Measurements from ENCODE around the gene KCNA5.
A peak's percentile ranks its signal among the peaks of the same experiment; 100 is the strongest.

Gene KCNA5

GRCh38 chr12:5043589-5044419 lies at the start of gene KCNA5:
TSS of gene KCNA5 (plus strand) at chr12:5043879. CDS start at chr12:5044148, 269 bp downstream.
- Histone ChIP-seq H3K4me3 (ENCODE audit: low read depth, low read length) (no peak within 1 kb of the TSS), H3K36me3 (replicated peaks) (no peaks in the 10 kb centered on the region), H3K27ac (no peak within 1 kb of the TSS), H3K27me3 (replicated peaks) (peaks cover 54% of the 10 kb centered on the region)
- no peak for DNase-seq
- no peak for TF ChIP-seq CTCF (IDR thresholded peaks at IDR 0.05; ENCODE audit: low read depth, low read length, missing control alignments)
- in situ Hi-C loops (cut with HindIII; ENCODE audit: low pct_ligation_motif_present, low sequenced_read_pairs): no loop called here

- no peak overlapping the region for H3K27ac ChIP-seq
- H3K4me3 ChIP-seq (ENCODE audit: low read depth, low read length): no peak overlapping the region
- in situ Hi-C loops (cut with HindIII; ENCODE audit: low pct_ligation_motif_present, low sequenced_read_pairs): no loop called here
- no peak for TF ChIP-seq CTCF (IDR thresholded peaks at IDR 0.05; ENCODE audit: low read depth, low read length, missing control alignments)
- no peak for DNase-seq
- H3K36me3 ChIP-seq (replicated peaks): no peaks in the 10 kb centered on the region
- peaks cover 4% of the 10 kb centered on the region for H3K27me3 ChIP-seq (replicated peaks)
Measured at GRCh38 chr12:4994622-4995021, 49.1 kb upstream of the KCNA5 start.

GRCh38 chr12:4996714-4997113 lies 47.0 kb upstream of the KCNA5 start:
- H3K4me3 ChIP-seq (ENCODE audit: low read depth, low read length): no peak overlapping the region
- H3K27me3 ChIP-seq (replicated peaks): peaks cover 2% of the 10 kb centered on the region
- no peaks in the 10 kb centered on the region for H3K36me3 ChIP-seq (replicated peaks)
- H3K27ac ChIP-seq: no peak overlapping the region
- TF ChIP-seq CTCF (IDR thresholded peaks at IDR 0.05; ENCODE audit: low read depth, low read length, missing control alignments): no peak
- no peak for DNase-seq
- in situ Hi-C loops (cut with HindIII; ENCODE audit: low pct_ligation_motif_present, low sequenced_read_pairs): no loop called here

- Histone ChIP-seq H3K27me3 (replicated peaks) (peaks cover 2% of the 10 kb centered on the region), H3K27ac (no peak overlapping the region), H3K4me3 (ENCODE audit: low read depth, low read length) (no peak overlapping the region), H3K36me3 (replicated peaks) (no peaks in the 10 kb centered on the region)
- TF ChIP-seq CTCF (IDR thresholded peaks at IDR 0.05; ENCODE audit: low read depth, low read length, missing control alignments): no peak
- in situ Hi-C loops (cut with HindIII; ENCODE audit: low pct_ligation_motif_present, low sequenced_read_pairs): no loop called here
- peak; percentile 88 for DNase-seq
Measured at GRCh38 chr12:4997939-4998338, 45.7 kb upstream of the KCNA5 start.

GRCh38 chr12:5000204-5000603 lies 43.5 kb upstream of the KCNA5 start:
- Histone ChIP-seq H3K36me3 (replicated peaks) (no peaks in the 10 kb centered on the region), H3K27ac (no peak overlapping the region), H3K4me3 (ENCODE audit: low read depth, low read length) (no peak overlapping the region), H3K27me3 (replicated peaks) (no peaks in the 10 kb centered on the region)
- in situ Hi-C loops (cut with HindIII; ENCODE audit: low pct_ligation_motif_present, low sequenced_read_pairs): no loop called here
- DNase-seq: no peak
- peak; percentile 26 for TF ChIP-seq CTCF (IDR thresholded peaks at IDR 0.05; ENCODE audit: low read depth, low read length, missing control alignments)

All from brain microvascular endothelial cell (primary cell).